ENCODE data around the gene ZFYVE27. TPM values are rescaled to one million over a fixed set of nuclear protein-coding genes. Genes with fewer than 3 reads are reported as not detected.

The ZFYVE27 gene
- total and polyA plus RNA-seq, 10 of the 15 experiments (the other 5 are each of a cell fraction or from before 2014, with no cell fraction given): 1.1 to 28.9 (median 21.4) TPM

- TF ChIP-seq WRNIP1 (IDR thresholded peaks at IDR 0.05; ENCODE audit: borderline replicate concordance, low read depth, low read length) (no peak), SIN3A (IDR thresholded peaks at IDR 0.05; ENCODE audit: low read depth, low read length) (no peak), MYC (IDR thresholded peaks at IDR 0.05; ENCODE audit: insufficient read depth, insufficient read length, insufficient replicate concordance, low read length, severe bottlenecking) (peak; percentile 81), YBX1 (IDR thresholded peaks at IDR 0.05) (no peak), KAT2A (conservative IDR thresholded peaks at IDR 0.05; ENCODE audit: control insufficient read depth, low read depth, low read length) (no peak), POU2F2 (IDR thresholded peaks at IDR 0.05; ENCODE audit: borderline replicate concordance, low read depth, low read length) (no peak), NFYB (IDR thresholded peaks at IDR 0.05; ENCODE audit: insufficient read depth, low read depth, low read length) (no peak), CHD4 (IDR thresholded peaks at IDR 0.05) (no peak), HCFC1 (IDR thresholded peaks at IDR 0.05; ENCODE audit: low read length) (no peak), POLR2A (IDR thresholded peaks at IDR 0.05; ENCODE audit: low read depth, low read length) (peak; percentile 87), ESRRA (IDR thresholded peaks at IDR 0.05; ENCODE audit: low read length) (no peak), RB1 (IDR thresholded peaks at IDR 0.05; ENCODE audit: borderline replicate concordance) (no peak), ZNF622 (IDR thresholded peaks at IDR 0.05) (no peak), TARDBP (IDR thresholded peaks at IDR 0.05; ENCODE audit: borderline replicate concordance) (no peak), SMC3 (IDR thresholded peaks at IDR 0.05; ENCODE audit: borderline replicate concordance, low read length) (no peak)
- TF ChIP-seq, protein P1, sequence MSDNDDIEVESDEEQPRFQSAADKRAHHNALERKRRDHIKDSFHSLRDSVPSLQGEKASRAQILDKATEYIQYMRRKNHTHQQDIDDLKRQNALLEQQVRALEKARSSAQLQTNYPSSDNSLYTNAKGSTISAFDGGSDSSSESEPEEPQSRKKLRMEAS (IDR thresholded peaks at IDR 0.05; ENCODE audit: low read depth, low read length): peak; percentile 80; the same call in 1 of the 2 replicates
- TF ChIP-seq, protein P2, sequence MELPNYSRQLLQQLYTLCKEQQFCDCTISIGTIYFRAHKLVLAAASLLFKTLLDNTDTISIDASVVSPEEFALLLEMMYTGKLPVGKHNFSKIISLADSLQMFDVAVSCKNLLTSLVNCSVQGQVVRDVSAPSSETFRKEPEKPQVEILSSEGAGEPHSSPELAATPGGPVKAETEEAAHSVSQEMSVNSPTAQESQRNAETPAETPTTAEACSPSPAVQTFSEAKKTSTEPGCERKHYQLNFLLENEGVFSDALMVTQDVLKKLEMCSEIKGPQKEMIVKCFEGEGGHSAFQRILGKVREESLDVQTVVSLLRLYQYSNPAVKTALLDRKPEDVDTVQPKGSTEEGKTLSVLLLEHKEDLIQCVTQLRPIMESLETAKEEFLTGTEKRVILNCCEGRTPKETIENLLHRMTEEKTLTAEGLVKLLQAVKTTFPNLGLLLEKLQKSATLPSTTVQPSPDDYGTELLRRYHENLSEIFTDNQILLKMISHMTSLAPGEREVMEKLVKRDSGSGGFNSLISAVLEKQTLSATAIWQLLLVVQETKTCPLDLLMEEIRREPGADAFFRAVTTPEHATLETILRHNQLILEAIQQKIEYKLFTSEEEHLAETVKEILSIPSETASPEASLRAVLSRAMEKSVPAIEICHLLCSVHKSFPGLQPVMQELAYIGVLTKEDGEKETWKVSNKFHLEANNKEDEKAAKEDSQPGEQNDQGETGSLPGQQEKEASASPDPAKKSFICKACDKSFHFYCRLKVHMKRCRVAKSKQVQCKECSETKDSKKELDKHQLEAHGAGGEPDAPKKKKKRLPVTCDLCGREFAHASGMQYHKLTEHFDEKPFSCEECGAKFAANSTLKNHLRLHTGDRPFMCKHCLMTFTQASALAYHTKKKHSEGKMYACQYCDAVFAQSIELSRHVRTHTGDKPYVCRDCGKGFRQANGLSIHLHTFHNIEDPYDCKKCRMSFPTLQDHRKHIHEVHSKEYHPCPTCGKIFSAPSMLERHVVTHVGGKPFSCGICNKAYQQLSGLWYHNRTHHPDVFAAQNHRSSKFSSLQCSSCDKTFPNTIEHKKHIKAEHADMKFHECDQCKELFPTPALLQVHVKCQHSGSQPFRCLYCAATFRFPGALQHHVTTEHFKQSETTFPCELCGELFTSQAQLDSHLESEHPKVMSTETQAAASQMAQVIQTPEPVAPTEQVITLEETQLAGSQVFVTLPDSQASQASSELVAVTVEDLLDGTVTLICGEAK (IDR thresholded peaks at IDR 0.05; ENCODE audit: borderline replicate concordance): no peak
- TF ChIP-seq, protein P3, sequence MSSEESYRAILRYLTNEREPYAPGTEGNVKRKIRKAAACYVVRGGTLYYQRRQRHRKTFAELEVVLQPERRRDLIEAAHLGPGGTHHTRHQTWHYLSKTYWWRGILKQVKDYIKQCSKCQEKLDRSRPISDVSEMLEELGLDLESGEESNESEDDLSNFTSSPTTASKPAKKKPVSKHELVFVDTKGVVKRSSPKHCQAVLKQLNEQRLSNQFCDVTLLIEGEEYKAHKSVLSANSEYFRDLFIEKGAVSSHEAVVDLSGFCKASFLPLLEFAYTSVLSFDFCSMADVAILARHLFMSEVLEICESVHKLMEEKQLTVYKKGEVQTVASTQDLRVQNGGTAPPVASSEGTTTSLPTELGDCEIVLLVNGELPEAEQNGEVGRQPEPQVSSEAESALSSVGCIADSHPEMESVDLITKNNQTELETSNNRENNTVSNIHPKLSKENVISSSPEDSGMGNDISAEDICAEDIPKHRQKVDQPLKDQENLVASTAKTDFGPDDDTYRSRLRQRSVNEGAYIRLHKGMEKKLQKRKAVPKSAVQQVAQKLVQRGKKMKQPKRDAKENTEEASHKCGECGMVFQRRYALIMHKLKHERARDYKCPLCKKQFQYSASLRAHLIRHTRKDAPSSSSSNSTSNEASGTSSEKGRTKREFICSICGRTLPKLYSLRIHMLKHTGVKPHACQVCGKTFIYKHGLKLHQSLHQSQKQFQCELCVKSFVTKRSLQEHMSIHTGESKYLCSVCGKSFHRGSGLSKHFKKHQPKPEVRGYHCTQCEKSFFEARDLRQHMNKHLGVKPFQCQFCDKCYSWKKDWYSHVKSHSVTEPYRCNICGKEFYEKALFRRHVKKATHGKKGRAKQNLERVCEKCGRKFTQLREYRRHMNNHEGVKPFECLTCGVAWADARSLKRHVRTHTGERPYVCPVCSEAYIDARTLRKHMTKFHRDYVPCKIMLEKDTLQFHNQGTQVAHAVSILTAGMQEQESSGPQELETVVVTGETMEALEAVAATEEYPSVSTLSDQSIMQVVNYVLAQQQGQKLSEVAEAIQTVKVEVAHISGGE (CRISPR knock-in tag; IDR thresholded peaks at IDR 0.05): no peak
- TF ChIP-seq, protein P4, sequence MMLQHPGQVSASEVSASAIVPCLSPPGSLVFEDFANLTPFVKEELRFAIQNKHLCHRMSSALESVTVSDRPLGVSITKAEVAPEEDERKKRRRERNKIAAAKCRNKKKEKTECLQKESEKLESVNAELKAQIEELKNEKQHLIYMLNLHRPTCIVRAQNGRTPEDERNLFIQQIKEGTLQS (IDR thresholded peaks at IDR 0.05; ENCODE audit: borderline replicate concordance, extremely low read depth, low read depth, low read length): no peak
- TF ChIP-seq, protein P5, sequence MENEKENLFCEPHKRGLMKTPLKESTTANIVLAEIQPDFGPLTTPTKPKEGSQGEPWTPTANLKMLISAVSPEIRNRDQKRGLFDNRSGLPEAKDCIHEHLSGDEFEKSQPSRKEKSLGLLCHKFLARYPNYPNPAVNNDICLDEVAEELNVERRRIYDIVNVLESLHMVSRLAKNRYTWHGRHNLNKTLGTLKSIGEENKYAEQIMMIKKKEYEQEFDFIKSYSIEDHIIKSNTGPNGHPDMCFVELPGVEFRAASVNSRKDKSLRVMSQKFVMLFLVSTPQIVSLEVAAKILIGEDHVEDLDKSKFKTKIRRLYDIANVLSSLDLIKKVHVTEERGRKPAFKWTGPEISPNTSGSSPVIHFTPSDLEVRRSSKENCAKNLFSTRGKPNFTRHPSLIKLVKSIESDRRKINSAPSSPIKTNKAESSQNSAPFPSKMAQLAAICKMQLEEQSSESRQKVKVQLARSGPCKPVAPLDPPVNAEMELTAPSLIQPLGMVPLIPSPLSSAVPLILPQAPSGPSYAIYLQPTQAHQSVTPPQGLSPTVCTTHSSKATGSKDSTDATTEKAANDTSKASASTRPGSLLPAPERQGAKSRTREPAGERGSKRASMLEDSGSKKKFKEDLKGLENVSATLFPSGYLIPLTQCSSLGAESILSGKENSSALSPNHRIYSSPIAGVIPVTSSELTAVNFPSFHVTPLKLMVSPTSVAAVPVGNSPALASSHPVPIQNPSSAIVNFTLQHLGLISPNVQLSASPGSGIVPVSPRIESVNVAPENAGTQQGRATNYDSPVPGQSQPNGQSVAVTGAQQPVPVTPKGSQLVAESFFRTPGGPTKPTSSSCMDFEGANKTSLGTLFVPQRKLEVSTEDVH (IDR thresholded peaks at IDR 0.05; ENCODE audit: low read depth, partially characterized antibody): no peak
Observed at GRCh38 chr10:97713826-97714400, 23.0 kb upstream of the ZFYVE27 start (continued).
